G401.6 (cell line): ENCODE data around the gene MYL6.

Source experiments
- FAIRE-seq: peaks from 2 replicates; lab custom pipeline; 2012; peaks lifted over from hg19 to GRCh38; lab: Jason Lieb, UNC

Gene MYL6

GRCh38 chr12:56129206-56129941 lies 28.8 kb upstream of the MYL6 start:
- no peak for FAIRE-seq

- FAIRE-seq: no peak
Observed at GRCh38 chr12:56129942-56130495, 28.1 kb upstream of the MYL6 start.

GRCh38 chr12:56130876-56131275 lies 27.3 kb upstream of the MYL6 start:
- FAIRE-seq: no peak

- FAIRE-seq: no peak
Observed at GRCh38 chr12:56134897-56135296, 23.3 kb upstream of the MYL6 start.

DNA sequence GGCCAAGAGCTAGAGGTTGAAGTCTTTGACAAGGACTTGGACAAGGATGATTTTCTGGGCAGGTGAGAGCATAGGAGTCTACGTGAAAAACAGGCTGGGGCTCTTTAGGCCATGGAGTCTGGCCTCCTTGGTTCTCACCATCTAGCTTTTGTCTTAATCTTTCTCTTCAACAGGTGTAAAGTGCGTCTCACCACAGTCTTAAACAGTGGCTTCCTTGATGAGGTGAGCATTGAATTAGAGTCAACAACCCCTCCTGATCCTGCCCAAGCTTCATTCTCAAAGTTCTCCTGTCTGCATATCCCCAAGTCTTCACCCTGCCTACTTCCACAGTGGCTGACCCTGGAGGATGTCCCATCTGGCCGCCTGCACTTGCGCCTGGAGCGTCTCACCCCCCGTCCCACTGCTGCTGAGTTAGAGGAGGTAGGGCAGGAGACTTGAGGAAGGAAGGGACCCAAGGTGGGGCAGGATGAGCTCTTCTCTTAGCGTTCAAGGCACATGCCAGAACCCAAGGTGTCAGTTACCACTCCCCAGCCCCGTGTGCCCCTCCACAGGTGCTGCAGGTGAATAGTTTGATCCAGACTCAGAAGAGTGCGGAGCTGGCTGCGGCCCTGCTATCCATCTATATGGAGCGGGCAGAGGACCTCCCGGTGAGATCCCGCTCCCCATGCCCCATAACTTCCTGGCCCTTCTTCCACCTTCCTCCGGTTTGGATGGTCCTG lies 20.1 kb upstream of the MYL6 start:
- no peak for FAIRE-seq

DNA sequence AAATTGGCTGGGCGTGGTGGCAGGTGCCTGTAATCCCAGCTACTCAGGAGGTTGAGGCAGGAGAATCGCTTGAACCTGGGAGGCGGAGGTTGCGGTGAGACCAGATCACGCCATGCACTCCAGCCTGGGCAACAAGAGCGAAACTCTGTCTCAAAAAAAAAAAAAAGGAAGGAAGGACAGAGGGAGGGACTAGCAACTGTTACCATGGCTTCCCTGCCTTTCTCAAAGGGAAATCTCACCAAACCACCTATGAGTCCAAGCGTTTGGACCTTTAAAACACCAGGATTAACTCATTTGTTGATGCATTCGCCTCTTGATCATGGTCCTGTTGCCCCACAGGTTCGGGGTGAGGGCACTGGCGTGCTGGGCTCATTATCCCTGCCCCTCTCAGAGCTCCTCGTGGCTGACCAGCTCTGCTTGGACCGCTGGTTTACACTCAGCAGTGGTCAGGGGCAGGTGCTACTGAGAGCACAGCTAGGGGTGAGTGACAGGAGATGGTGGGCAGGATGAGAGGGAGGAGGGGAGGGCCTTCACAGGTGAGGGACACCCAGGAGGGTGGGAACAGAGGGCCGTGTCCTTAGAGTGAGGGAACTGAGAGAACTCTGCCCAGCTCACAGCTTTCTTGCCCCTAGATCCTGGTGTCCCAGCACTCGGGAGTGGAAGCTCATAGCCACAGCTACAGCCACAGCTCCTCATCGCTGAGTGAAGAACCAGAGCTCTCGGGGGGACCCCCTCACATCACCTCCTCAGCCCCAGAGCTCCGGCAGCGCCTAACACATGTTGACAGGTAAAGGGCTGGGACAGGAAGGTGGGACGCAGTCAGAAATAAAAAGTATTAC lies 16.0 kb upstream of the MYL6 start:
- FAIRE-seq: no peak

DNA sequence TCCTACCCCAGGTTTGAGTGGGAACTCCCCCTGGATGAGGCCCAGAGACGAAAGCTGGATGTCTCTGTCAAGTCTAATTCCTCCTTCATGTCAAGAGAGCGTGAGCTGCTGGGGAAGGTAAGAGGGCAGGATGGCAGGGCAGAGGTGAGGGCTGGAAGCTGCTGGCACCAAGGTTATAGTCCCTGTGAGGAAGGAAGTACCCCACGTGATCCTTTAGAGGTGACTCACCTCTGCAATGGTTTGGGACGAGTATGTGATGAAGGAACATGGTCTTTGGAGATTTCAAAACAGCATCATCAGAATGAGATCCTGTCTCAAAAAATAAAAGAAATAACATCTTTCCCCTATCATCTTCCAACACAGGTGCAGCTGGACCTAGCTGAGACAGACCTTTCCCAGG lies 14.9 kb upstream of the MYL6 start:
- no peak for FAIRE-seq

GRCh38 chr12:56143870-56144269 lies 14.3 kb upstream of the MYL6 start:
- FAIRE-seq: no peak

GRCh38 chr12:56145217-56145616 lies 12.9 kb upstream of the MYL6 start:
- FAIRE-seq: no peak

GRCh38 chr12:56146492-56147460 lies 11.4 kb upstream of the MYL6 start:
- FAIRE-seq: no peak

DNA sequence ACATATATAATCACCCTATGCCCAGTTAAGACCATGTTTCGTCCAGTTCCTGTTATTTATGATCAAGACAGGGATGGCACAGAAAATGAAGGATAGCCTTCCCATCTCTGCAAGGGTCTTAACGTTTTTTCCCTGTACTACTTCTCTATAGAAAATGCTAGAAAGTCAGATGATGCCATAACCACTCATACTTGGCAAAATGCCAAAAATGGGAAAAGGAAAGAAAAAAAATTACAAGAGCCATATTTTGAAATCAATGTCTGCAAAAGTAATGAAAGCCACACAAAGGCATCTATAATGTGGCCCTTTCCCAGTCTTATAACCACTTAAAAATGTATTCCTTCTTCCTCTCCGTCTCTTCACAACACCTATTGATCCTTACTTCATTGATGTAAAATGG lies 7.6 kb upstream of the MYL6 start:
- FAIRE-seq: no peak

- peak; percentile 13 for FAIRE-seq
Observed at GRCh38 chr12:56151672-56152131, 6.5 kb upstream of the MYL6 start.

GRCh38 chr12:56152132-56152755 lies 5.9 kb upstream of the MYL6 start, which contains the start of gene MYL6B:
MYL6B (plus strand) TSS chr12:56152587; CDS start chr12:56153919, 1,332 bp downstream.
- FAIRE-seq: peak; percentile 88

DNA sequence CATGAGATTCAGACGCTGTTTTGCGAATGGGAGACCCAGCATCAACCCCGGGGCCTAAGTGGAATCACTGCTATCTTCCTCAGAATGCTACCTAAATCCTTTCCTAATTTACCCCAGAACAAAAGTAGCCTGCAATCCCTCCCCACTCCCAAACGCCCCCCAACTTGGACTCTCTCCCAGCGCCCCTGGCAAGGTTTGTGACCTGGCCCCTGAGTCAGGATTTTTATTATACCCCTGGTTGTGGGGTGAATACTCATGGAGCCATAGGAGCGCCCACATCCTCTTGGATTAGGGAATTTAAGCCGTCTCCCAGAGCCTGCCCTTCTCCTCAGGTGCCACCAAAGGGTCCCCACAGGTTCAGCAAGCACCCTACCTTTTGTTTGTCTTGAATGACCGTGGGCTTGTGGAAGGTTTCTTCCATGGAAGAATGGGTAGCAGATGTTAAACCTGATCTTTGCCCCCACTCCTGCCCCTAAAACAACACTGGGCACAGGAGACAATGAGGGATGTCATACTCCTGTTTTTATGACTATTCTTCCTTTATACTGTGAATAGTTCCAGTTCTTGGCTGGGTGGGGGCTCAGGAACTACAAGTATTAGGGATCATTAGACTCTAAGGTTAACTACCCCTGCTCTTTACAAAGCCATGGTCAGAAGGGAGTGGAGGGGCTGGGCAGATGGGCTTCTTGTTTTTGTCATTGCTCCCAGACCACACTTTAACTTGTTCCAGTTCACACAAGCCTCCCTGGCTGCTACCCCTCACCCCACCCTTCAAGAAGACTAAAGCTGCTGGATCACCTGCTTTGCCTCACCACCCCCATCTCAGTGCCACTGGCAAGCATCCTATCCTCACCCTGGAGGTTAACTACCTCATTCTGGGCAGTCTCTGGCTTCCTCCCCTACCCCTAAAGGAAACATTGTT lies 5.1 kb upstream of the MYL6 start:
- no peak for FAIRE-seq

- FAIRE-seq: no peak
Observed at GRCh38 chr12:56153678-56154065, 4.5 kb upstream of the MYL6 start.

GRCh38 chr12:56154246-56154771 lies 3.9 kb upstream of the MYL6 start:
- FAIRE-seq: no peak

DNA sequence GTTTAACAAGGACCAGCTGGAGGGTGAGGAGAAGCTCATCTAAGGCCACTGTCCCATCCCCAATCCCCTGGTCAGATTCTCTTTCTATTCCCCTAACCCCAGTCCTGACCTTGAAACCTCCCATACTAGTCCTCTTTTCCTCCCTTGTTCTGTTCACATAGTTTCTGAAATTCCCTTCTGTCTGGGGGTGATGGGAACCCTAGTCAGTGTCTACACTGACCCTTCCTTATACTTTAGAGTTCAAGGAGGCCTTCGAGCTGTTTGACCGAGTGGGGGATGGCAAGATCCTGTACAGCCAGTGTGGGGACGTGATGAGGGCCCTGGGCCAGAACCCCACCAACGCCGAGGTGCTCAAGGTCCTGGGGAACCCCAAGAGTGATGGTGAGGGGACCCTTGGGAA lies 3.3 kb upstream of the MYL6 start:
- FAIRE-seq: no peak

- FAIRE-seq: no peak
Observed at GRCh38 chr12:56155256-56155845, 2.8 kb upstream of the MYL6 start.
